GM12801 (cell line): Measurements from ENCODE around the gene SPIN2B.

Source experiments
- CTCF ChIP-seq: IDR thresholded peaks from one replicate; pipeline ENCODE4 v1.5.1; 2011; ENCODE audit warnings: control low read depth; ENCODE audit not compliant: insufficient read length; ENCODE audit errors: extremely low read depth

Gene SPIN2B

DNA sequence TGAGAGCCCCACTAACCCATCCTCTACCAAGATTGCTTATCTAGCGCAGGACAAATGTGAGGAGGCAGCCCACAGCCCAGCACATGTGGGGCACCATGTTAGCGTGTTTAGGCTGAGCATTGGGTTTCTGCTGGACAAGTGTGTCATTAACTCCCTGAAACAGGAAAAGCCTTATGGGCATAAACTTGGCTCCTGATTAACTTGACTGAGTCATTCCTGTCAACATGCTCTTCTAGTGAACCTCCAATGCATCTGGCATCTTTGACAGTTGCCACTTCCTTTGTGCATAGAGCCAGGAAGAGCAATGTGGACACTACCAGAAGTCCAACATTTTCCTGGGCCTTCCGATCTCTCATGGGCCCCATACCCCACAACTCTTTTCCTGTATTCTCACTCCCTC is 13.4 kb upstream of the SPIN2B start:
- no peak for TF ChIP-seq CTCF

GRCh38 chrX:57133706-57134105 is 12.4 kb upstream of the SPIN2B start:
- TF ChIP-seq CTCF = no peak

DNA sequence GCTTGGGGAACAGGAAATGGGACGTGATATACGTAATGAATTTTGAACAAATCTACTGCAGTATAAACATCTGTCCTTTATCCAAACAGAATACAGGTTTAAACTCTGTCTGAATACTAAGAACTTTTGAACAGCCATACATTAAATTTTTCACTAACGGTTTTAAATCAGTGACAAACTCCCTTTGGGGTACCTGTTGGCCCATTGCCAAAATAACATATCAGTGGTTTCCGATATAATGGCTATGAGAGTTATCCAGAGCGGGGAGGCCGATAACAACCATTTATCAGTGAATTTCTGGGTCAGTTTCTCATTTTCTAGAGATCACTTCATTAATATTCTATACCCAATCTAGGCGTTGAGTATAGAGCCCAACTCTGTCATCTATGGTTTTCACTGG is 10.7 kb upstream of the SPIN2B start:
- no peak for TF ChIP-seq CTCF

DNA sequence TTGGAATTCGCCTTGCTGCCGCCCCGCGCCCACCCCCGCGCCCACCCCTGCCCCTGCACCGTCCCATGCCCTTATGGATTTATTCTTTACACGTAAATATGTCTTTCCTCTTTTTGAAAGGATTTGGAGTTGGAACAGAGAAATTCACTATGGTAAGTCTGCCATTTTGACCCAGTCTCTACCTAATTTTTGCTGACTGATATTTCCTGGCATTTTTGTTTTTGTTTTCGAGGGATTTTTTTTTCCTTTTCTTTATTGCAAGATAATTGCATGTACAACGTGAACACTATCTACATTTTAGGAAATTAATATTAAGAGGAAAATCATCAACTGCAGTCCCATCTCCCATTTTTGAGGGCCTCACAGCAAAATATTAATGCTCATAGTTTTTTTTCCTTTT is 468 bp upstream of the SPIN2B start:
- no peak for TF ChIP-seq CTCF

DNA sequence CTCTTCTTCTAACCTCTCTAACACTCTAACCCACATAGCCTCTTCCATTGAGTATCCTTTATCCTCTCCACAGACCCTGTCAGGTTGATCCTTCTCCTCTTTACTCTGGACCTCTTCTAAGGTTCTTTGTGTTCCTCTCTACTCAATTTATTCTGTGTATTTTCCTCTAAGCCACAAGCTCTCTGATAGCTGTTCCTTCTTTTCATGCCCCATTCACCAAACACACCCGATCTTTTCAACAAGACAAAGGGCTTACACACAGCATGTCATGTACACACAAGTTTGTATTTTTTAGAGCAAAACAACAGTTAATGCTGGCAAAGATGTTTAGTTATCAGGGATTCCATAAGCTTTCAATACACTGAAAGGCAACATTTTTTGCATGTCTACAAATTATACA is 1.9 kb downstream of the SPIN2B start:
- no peak for TF ChIP-seq CTCF

GRCh38 chrX:57104921-57105398 is 16.4 kb downstream of the SPIN2B start:
- no peak for TF ChIP-seq CTCF

- no peak for TF ChIP-seq CTCF
These were observed 16.9 kb downstream of the SPIN2B start for GRCh38 chrX:57104406-57104805.

- TF ChIP-seq CTCF = no peak
These were observed 17.9 kb downstream of the SPIN2B start for GRCh38 chrX:57103489-57103888.
